ENCODE measurements around the gene DPP10. TPM values are rescaled to one million over a fixed set of nuclear protein-coding genes. Genes with fewer than 3 reads are reported as not detected.

The DPP10 gene
- total and polyA plus RNA-seq, 4 donors, result 0.08 to 5.0 (median 0.27) TPM

GRCh38 chr2:115779085-115779632 lies 1336.7 kb downstream of the DPP10 start:
- no peaks in the 10 kb centered on the region for H3K27me3 ChIP-seq (ENCODE audit: control insufficient read depth in 3 of 3, insufficient read depth in 3 of 3, low read length in 2 of 3)
- H3K9me3 ChIP-seq (ENCODE audit: control insufficient read depth in 4 of 4, insufficient read depth in 3 of 4, low read length in 3 of 4), result no peaks in the 10 kb centered on the region
- no peaks in the 10 kb centered on the region for H3K36me3 ChIP-seq (ENCODE audit: control insufficient read depth in 4 of 4, insufficient read depth in 4 of 4, low read length in 4 of 4)
- TF ChIP-seq, protein P1, sequence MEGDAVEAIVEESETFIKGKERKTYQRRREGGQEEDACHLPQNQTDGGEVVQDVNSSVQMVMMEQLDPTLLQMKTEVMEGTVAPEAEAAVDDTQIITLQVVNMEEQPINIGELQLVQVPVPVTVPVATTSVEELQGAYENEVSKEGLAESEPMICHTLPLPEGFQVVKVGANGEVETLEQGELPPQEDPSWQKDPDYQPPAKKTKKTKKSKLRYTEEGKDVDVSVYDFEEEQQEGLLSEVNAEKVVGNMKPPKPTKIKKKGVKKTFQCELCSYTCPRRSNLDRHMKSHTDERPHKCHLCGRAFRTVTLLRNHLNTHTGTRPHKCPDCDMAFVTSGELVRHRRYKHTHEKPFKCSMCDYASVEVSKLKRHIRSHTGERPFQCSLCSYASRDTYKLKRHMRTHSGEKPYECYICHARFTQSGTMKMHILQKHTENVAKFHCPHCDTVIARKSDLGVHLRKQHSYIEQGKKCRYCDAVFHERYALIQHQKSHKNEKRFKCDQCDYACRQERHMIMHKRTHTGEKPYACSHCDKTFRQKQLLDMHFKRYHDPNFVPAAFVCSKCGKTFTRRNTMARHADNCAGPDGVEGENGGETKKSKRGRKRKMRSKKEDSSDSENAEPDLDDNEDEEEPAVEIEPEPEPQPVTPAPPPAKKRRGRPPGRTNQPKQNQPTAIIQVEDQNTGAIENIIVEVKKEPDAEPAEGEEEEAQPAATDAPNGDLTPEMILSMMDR (IDR thresholded peaks at IDR 0.05; ENCODE audit: control extremely low read depth, extremely low read depth), result no peak
- DNase-seq (no peak), ATAC-seq (ENCODE audit: insufficient read depth, low FRiP score) (no peak)
- H3K4me3 ChIP-seq, result no peak overlapping the region
- no peaks in the 10 kb centered on the region for H3K4me1 ChIP-seq (ENCODE audit: control insufficient read depth in 5 of 5, insufficient read depth in 5 of 5, low read length in 5 of 5)
- H3K9ac ChIP-seq (ENCODE audit: insufficient read depth in 1 of 2, low read length in 2 of 2), result no peak overlapping the region
- WGBS, 2 donors, result 74 to 87% methylated on average over 2 of the region's 2 CpGs
- H3K27ac ChIP-seq (ENCODE audit: low read depth in 1 of 2, low read length in 1 of 2), result no peak overlapping the region

DNA sequence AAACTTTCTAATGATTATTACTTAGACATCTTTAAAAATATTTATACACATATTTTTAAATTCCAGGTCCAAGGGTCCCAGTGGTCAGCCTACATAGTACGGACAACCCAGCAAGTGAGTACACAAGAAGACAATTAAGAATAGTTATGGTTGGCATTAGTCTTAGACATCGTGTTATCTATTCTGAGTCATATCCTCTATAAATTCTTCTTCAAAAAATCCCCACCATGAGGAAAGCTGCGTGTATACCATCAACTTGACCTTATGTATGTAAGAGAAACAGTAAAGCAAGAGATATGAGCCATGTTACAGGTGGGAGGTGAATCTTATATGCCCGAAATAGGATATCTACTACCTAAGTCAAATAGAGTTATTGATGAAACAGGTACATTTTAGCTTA lies 1339.8 kb downstream of the DPP10 start:
- WGBS, 2 donors, result 80 to 88% methylated on average over 4 of the region's 4 CpGs
- TF ChIP-seq, protein P1 (IDR thresholded peaks at IDR 0.05; ENCODE audit: control extremely low read depth, extremely low read depth), result no peak
- Histone ChIP-seq H3K27ac (ENCODE audit: low read depth in 1 of 2, low read length in 1 of 2) (no peak overlapping the region), H3K4me1 (ENCODE audit: control insufficient read depth in 5 of 5, insufficient read depth in 5 of 5, low read length in 5 of 5) (no peaks in the 10 kb centered on the region), H3K36me3 (ENCODE audit: control insufficient read depth in 4 of 4, insufficient read depth in 4 of 4, low read length in 4 of 4) (no peaks in the 10 kb centered on the region), H3K27me3 (ENCODE audit: control insufficient read depth in 3 of 3, insufficient read depth in 3 of 3, low read length in 2 of 3) (no peaks in the 10 kb centered on the region), H3K4me3 (no peak overlapping the region), H3K9ac (ENCODE audit: insufficient read depth in 1 of 2, low read length in 2 of 2) (no peak overlapping the region), H3K9me3 (ENCODE audit: control insufficient read depth in 4 of 4, insufficient read depth in 3 of 4, low read length in 3 of 4) (no peaks in the 10 kb centered on the region)
- DNase-seq (no peak), ATAC-seq (ENCODE audit: insufficient read depth, low FRiP score) (no peak)

DNA sequence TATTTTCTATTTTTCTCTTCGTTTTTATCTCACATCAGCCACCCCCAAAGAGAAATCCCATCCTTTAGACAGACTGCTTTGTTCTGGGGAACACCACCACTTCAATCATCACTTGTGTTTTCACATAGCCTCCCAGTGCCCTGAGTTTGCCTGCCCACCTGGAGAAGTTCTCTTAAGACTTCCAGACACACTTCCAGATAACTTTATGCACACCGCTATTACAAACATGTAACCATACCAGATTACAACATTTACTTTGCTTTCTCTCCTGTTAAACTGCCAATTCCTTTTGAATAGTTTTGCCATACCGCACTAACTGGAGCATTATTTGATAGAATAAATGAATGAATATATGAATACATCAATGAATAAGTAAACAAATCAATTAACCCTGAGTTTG lies 1353.6 kb downstream of the DPP10 start:
- Histone ChIP-seq H3K9ac (ENCODE audit: insufficient read depth in 1 of 2, low read length in 2 of 2) (no peak overlapping the region), H3K9me3 (ENCODE audit: control insufficient read depth in 4 of 4, insufficient read depth in 3 of 4, low read length in 3 of 4) (no peaks in the 10 kb centered on the region), H3K27ac (ENCODE audit: low read depth in 1 of 2, low read length in 1 of 2) (no peak overlapping the region), H3K36me3 (ENCODE audit: control insufficient read depth in 4 of 4, insufficient read depth in 4 of 4, low read length in 4 of 4) (no peaks in the 10 kb centered on the region), H3K4me1 (ENCODE audit: control insufficient read depth in 5 of 5, insufficient read depth in 5 of 5, low read length in 5 of 5) (no peaks in the 10 kb centered on the region), H3K27me3 (ENCODE audit: control insufficient read depth in 3 of 3, insufficient read depth in 3 of 3, low read length in 2 of 3) (no peaks in the 10 kb centered on the region), H3K4me3 (no peak overlapping the region)
- ATAC-seq (ENCODE audit: insufficient read depth, low FRiP score) (no peak), DNase-seq (no peak)
- 68 to 73% methylated on average over 3 of the region's 3 CpGs for WGBS, 2 donors
- TF ChIP-seq, protein P1 (IDR thresholded peaks at IDR 0.05; ENCODE audit: control extremely low read depth, extremely low read depth), result no peak

- DNase-seq, result peak in 2 of 3 donors; percentile 1 to 3
- WGBS, 2 donors, result 84 to 89% methylated on average over 3 of the region's 3 CpGs
- no peaks in the 10 kb centered on the region for H3K36me3 ChIP-seq (ENCODE audit: control insufficient read depth in 4 of 4, insufficient read depth in 4 of 4, low read length in 4 of 4)
These were observed 1364.8 kb downstream of the DPP10 start for GRCh38 chr2:115807276-115807675.

More at GRCh38 chr2:115807276-115807675, 1364.8 kb downstream of the DPP10 start:
- Histone ChIP-seq H3K9me3 (ENCODE audit: control insufficient read depth in 4 of 4, insufficient read depth in 3 of 4, low read length in 3 of 4) (peaks cover 0 to 2% (median 0%) of the 10 kb centered on the region in 4 donors), H3K9ac (ENCODE audit: insufficient read depth in 1 of 2, low read length in 2 of 2) (no peak overlapping the region), H3K4me3 (no peak overlapping the region), H3K4me1 (ENCODE audit: control insufficient read depth in 5 of 5, insufficient read depth in 5 of 5, low read length in 5 of 5) (no peaks in the 10 kb centered on the region), H3K27me3 (ENCODE audit: control insufficient read depth in 3 of 3, insufficient read depth in 3 of 3, low read length in 2 of 3) (no peaks in the 10 kb centered on the region), H3K27ac (ENCODE audit: low read depth in 1 of 2, low read length in 1 of 2) (no peak overlapping the region)
- TF ChIP-seq, protein P1 (IDR thresholded peaks at IDR 0.05; ENCODE audit: control extremely low read depth, extremely low read depth), result no peak
- no peak for ATAC-seq (ENCODE audit: insufficient read depth, low FRiP score)

All from lung (tissue), 12 donors.